Fibroblast of skin of right quadriceps (primary cell): Measurements from ENCODE around the gene ESPL1.
A peak's percentile ranks its signal among the peaks of the same experiment; 100 is the strongest.

Source experiments
- DNase-seq: peaks from one replicate; pipeline ENCODE4 v3.0.0-alpha.2; 2013

ESPL1 gene

DNA sequence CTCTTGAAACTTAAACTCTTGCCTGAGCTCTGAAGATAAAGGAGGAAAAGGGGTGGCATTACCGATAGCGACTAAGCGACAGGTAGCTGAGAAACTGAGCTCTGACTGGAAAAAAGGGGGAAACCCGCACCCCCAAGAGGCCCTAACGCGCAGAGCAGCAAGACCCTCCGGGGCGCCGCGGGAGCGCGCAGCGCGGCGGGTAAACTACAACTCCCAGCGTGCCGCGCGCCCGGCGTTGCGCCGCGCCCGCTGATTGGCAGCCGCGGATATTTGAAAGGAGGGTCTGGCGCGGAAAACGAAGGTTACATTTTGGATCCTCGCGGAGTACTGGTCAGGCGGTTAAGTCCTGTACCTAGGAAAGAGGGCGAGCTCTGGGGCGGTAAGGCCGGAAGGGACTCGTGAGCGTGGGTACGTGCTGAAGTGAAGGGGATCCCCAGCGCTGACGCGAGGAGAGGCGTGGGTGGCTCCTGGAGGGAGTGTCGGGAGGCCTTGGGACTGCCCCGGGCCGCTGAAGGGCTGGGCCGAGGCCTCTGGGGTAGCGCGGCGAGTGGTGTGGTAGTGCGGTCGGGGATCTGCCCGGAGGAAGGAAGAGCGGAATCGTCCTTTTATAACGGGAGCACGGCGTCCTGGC is at the start of gene ESPL1:
TSS of gene ESPL1 (plus strand) at position 301 of the 631 bp plus-strand sequence. CDS start 468 bp downstream, outside the sequence.
- peak; percentile 75 for DNase-seq

DNA sequence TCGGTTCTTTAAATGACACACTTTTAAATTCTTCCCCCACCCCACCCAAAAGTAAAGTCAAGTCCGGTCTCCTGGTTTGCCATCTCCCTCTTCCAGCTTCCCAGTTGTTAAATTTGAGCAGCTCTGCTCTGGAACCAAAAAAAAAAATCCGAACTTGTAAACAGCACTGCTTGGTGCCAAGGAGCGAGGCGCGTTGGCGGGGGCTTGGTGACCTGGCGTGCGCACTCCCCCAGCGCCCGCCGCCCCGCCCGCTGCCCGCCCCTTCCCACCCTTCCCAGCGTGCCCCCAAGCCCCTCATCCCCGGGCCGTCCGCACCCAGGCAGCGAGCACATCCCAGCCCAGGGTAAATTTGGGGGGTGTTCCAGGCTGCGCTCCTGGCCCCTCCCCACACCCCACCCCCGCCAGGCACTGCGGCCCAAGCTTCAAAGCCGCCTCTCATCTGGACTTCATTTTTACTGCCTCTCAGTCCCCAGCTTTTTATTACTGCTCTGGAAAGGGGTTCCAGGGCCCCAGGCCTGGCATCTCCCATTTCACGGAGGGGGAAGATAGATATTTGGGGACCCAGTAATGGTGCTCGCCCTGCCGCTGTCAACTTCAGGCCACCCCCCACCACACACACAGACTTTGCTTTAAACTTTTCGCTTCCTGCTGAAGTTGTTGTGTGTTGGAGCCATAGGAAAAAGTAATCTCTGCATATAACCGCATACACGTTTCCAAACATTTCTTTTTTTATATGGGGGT is 49.4 kb upstream of the ESPL1 start:
- DNase-seq = no peak

DNA sequence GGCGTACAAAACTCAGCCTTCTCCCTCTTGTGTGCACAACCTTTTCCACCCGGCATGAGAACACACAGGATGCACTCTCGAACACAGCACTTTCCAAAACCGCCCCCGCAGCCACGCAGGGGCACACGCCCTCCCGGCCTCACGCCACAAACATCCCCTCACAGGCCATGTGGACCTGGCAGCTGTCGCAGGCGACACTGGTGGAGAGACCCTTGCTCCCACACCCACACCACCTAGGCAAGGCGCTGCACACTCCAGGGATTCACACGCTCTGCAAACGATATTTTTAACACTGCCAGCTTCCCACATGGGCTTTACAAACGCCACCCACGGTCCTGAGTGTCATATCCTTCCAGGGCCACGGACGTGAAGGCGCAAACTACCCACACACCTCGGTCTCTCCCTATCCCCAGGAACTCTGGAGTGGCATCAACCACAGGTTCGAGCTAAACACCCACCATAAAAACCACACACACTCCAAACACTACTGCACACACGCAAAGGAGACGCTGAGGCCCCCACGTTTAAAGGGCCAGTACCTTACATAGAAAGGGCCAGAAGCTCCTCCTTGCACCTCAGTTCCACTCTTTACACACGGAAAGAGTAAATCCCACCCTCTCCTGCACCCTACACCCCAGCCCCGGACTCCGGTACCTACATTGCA is 48.7 kb upstream of the ESPL1 start:
- DNase-seq = no peak

DNA sequence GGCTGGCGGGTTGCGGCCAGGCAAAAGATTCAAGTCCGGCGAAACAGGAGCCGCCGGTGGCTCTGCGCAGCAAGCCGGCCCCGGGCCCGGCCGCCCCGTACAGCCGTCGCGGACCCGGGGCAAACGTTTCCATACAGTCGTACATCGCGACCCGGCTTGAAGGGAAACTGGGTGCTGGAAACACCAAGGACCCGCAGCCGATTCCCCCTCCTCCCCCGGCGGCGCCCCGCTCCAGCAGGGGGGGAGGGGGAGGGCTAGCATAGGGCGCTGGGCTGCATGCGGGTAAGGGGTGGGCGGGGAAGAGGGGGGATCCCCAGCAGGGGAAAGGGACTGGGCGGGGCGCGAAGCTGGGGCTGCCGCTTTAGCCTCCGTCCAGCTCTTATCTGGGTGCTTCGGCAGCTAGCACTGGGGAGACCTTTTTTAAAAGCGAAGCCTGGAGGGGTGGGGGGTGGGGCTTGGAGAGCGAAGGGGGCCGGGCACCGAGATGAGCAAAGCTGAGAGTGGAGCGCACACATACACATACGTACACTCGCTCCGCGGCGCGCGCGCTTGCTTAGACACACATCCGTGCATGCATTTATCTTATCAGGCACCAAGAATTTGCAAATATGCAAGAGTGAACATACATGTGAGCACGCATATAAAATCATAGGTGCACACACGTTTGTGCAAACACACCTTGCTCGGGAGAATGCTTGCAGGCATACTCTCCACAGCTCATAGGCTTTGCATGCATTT is 48.0 kb upstream of the ESPL1 start:
- DNase-seq = peak; percentile 77

GRCh38 chr12:53220694-53221202 is 47.4 kb upstream of the ESPL1 start:
- peak; percentile 96 for DNase-seq

DNA sequence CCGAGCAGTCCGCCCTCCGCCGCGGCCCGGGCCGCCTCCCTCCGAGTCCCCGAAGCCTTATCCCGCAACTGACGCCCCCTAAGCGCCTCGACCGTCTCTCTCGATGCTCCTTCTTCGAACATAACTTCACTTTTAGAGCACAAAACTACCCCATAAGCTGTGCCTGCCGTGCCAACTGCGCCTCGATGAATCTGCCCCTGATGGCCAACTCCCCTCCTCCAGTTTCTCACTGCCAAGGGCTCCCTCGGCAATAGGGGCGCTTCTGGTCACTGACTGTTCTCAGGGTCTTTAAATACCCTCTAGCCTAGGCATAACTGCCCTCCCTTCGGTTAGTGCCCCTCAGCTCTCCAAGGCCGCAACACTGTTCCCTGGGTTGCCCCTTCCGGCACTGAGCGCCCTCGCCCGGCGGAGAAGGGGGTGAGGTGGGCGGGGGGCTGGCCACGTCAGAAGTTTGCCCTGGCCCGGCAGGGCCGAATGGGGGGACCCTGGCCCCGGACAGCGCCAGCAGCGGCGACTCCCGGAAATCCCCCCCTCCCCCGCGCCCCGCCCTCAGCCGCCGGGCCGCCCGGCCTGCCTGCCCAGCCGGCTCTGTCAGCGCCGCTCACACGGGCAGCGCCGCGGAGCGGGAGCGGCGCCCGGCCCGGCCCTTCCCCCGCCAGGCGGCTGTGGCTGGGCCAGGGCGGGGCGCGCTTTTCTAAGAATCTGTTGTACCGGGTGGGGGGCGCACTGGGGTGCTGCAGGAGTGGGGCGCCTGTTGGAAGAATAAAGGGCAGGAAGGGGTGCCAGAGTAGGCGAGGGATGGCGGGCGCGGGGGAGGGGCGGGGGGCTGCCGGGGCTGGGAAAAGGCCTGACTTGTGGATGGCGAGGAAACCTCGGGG is 46.7 kb upstream of the ESPL1 start:
- DNase-seq = peak; percentile 63

DNA sequence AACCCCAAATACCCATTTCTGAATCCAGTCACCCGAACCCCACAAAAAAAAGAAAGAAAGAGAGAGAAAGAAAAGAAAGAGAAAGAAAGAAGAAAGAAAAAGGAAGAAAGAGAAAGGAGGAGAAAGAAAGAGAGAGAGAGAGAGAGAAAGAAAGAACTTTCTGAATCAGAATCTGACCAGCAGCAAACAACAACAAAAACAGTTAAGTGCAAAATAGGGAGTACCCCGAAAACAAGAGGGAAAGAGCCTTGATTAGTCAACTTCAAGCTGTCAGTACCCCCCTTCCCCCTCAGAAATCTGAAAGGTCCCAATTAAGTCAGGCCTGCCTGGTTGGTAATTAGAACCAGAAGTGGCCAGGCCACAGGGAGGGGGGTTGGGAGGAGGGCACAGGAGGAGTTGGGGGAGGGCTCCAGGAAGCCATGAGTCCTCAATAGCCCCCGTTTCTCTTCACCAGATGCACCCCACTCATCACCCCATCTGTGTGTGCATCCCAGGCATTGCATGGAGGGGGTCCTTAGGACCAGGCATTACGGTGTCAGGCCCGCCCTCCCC is 45.9 kb upstream of the ESPL1 start:
- DNase-seq = peak; percentile 82

DNA sequence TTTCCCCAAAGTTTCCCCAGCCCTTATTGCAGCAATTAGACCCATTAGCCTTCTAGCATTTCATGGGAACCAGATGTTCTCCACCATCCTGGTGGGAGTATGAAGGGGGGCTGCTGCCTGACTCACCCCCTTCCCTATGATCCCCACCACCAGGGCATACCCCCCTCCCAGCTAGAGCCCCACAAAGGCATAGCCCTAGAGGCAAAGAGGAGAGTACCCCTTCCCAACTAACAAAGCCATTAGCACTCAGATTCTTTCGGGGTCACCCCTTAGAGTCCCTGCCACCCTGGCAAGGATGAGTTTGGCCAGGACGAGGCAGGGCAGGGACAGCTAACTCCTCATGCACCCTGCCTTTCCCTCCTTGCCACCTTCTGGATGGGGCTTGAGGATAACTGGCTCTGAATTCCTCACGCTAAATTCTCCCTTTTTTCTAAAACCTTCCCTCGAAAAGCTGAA is 45.3 kb upstream of the ESPL1 start:
- no peak for DNase-seq

GRCh38 chr12:53223389-53224060 is 44.6 kb upstream of the ESPL1 start:
- DNase-seq = peak; percentile 82

GRCh38 chr12:53224061-53224896 is 43.8 kb upstream of the ESPL1 start:
- DNase-seq = peak; percentile 61

DNA sequence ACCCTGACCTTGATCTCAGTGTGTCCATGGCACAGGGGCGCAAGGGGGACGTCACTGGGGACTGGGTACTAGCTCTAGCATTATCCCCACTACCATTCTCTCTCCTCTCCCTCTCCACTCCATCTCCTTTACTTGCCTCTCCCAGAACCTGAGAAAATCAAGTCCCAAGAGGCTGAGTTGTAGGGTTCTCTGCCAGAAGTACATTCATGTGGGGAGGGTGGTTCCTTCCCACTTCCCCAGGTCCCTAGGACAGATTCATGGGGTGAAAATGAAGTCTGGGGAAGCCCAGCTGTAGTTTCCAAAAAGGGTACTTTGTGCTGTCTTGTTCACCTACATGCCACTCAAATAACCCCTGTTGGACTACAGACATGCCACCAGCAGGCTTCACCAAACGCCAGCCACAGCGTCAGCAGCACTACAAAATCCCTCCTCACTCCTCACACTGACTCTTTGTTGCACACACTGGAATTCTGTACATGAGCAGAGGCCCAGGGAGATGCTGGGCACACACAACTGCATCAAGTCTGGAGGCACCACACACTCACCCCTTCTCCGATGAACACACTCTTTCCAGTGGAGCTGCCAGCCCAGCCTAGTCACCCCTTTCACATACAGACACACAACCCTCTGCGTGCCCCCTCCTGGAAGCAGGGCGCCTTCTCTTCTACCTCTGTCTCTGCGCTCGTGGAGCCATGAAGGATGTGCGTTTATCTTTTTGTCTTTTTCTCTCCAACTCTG is 43.0 kb upstream of the ESPL1 start:
- no peak for DNase-seq

GRCh38 chr12:53225635-53226424 is 42.3 kb upstream of the ESPL1 start:
- DNase-seq = no peak

DNA sequence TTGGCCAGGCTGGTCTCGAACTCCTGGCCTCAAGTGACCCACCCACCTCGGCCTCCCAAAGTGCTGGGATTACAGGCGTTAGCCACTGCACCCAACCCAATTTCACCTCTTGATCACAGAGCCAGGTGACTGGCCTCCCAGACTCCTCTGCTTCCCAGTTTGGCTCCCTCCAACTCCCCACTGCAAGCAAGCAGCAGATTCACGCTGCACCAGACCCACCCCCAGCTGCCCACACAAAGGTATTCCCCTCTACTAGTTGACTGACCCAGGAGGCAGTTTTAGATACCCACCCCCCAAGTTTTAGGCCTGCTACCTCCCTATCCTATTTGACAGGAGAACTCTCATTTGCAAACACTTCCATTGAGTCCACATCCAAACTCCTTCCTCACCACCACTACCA is 41.3 kb upstream of the ESPL1 start:
- no peak for DNase-seq

DNA sequence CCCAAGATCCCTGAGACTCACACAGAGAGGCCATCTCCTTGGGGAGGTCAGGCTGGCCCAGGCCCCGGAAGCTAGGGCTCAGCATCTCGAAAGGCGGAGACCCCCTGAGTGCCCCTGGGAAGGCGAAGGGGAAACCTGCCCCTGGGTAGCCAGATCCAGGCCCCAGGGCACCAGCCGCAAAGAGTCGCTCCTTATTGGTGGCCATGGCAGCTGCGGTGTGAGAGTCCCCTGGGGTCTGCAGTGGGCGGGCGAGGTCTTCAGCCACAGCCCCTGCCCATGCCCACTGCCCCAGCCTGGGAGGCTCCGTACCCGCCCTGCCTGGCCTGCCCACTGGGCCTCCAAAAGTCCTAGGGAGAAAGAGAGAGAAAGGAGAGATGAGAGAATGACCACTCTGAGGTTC is 40.8 kb upstream of the ESPL1 start:
- no peak for DNase-seq

DNA sequence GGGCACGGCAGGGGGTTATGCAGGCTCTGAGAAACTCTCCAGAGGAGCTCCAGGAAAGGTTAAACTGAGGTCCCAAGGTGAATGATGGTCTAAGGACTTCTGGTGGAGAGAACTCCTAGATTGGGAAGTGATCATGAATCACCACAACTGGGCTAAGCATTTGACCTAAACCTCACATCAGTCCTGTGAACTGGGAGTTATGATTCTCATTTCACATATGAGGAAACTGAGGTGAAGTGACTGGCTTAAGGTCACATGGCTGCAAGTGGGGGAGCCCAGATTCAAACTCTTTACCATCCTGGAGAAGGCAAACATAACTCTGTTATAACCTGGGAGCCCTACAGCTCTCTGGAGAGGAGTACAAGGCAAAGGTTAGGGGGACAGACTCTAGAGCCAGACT is 40.3 kb upstream of the ESPL1 start:
- no peak for DNase-seq

DNA sequence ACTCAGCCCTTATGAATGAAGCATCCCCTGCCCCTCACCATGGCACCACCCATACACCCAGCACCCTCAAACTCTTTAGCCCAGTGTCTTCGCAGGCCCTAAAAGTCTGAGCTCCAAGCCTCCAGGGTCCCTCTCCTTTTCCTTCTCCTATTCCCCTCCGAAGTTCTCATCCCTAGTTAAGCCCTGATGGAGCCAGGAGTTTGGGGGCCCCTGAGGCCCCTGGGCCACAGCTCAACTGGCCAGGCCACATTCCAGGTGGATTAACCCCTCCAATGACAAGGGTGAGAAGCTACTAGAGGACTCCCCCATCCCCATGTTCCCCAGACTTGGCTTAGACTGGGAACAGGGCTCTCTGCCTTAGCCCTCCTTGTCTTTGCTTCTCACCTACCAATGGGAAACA is 38.6 kb upstream of the ESPL1 start:
- DNase-seq = no peak

DNA sequence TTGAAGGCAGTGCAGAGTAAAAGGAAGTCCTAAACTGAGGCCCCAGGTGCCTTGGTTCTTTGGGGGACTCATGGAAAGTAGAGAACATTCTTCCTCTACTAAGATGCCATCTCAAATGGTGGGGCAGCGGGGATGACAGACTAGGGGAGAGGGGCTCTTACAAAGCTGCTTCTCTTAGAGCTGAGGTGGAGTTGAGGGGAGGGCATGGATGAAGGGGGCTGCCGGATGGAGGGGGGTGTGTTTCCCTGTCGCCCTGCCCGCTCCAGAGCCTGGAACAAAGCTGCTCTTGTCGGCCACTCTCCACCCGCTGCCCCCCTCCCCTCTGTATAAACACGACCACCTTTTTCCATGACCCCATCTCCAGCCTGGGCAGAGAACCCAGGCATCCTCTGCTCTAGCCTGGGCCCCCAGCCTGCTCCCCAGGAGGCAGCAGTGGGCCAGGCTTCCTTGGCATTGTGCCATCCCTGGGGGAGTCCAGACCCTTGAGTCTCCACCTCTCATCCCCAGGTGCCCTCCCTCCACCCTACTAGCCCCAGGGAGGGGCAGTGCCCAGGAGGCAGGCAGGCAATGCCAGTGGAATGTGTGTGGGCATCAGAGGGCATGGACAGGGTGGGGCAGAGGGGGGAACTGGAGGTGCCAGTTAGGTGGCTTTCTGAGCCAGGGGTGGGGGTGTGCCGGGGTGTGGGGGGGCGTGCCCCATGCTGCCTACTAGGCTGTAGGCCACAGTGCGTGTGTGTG is 37.8 kb upstream of the ESPL1 start:
- DNase-seq = no peak

- no peak for DNase-seq
Measured at GRCh38 chr12:53231671-53231920, 36.5 kb upstream of the ESPL1 start.
